Mesodermal cell (in vitro differentiated cells): ENCODE measurements around the gene NEDD4L.

Experiments used
- H3K27ac ChIP-seq: 2 replicates; pipeline ENCODE4 v1.7.0; 2013; ENCODE audit warnings: mild to moderate bottlenecking, low read depth, low read length, moderate library complexity; ENCODE audit not compliant: severe bottlenecking
- H3K36me3 ChIP-seq: 2 replicates; pipeline ENCODE4 v1.7.1; 2013; ENCODE audit warnings: mild to moderate bottlenecking, low read length, moderate library complexity; ENCODE audit not compliant: control insufficient read depth, insufficient read depth
- H3K4me1 ChIP-seq: one replicate; pipeline ENCODE4 v1.7.1; 2013; ENCODE audit warnings: mild to moderate bottlenecking, low read length; ENCODE audit not compliant: insufficient read depth, control insufficient read depth, poor library complexity, severe bottlenecking
- H3K4me3 ChIP-seq: 2 replicates; pipeline ENCODE4 v1.7.0; 2013; ENCODE audit warnings: low read length, control low read depth, mild to moderate bottlenecking; ENCODE audit not compliant: insufficient read depth, poor library complexity, severe bottlenecking; ENCODE audit errors: extremely low read depth
- H3K9me3 ChIP-seq: 2 replicates; pipeline ENCODE4 v1.7.1; 2013; ENCODE audit warnings: mild to moderate bottlenecking, low read length, moderate library complexity; ENCODE audit not compliant: control insufficient read depth
- WGBS, 2 experiments: methylation state at CpG; one replicate each; pipeline ENCODE4 v1.1.5; 2013; ENCODE audit warnings: missing lambda C conversion rate in 2 of 2; ENCODE audit not compliant: insufficient coverage in 2 of 2; 5-methylcytosine and 5-hydroxymethylcytosine counted together

Gene NEDD4L

GRCh38 chr18:58195278-58195765 lies 151.3 kb downstream of the NEDD4L start:
- H3K4me1 ChIP-seq, result peaks cover 20% of the 10 kb centered on the region
- WGBS, 2 experiments, result 5 to 12% methylated on average over 18 to 19 of the region's 25 CpGs
- no peaks in the 10 kb centered on the region for H3K9me3 ChIP-seq
- no peaks in the 10 kb centered on the region for H3K36me3 ChIP-seq
- H3K27ac ChIP-seq, result no peak overlapping the region
- H3K4me3 ChIP-seq, result peak overlapping the region; percentile 24

- Histone ChIP-seq H3K27ac (no peak overlapping the region), H3K9me3 (no peaks in the 10 kb centered on the region), H3K36me3 (no peaks in the 10 kb centered on the region), H3K4me3 (no peak overlapping the region), H3K4me1 (peaks cover 17% of the 10 kb centered on the region)
- 65 to 72% methylated on average over 2 of the region's 3 CpGs for WGBS, 2 experiments
These were observed 152.1 kb downstream of the NEDD4L start for GRCh38 chr18:58196164-58196563.

GRCh38 chr18:58196881-58197872 lies 153.2 kb downstream of the NEDD4L start:
- WGBS, 2 experiments, result 74 to 83% methylated on average over 11 to 13 of the region's 19 CpGs
- Histone ChIP-seq H3K4me3 (no peak overlapping the region), H3K4me1 (peaks cover 17% of the 10 kb centered on the region), H3K27ac (no peak overlapping the region), H3K9me3 (no peaks in the 10 kb centered on the region), H3K36me3 (no peaks in the 10 kb centered on the region)

- Histone ChIP-seq H3K36me3 (no peaks in the 10 kb centered on the region), H3K9me3 (no peaks in the 10 kb centered on the region), H3K27ac (no peak overlapping the region), H3K4me1 (no peaks in the 10 kb centered on the region), H3K4me3 (no peak overlapping the region)
- WGBS, 2 experiments, result 100% methylated on average over 1 of the region's 5 CpGs; no CpG with 5 or more reads in 1 of the 2 experiments
These were observed 157.2 kb downstream of the NEDD4L start for GRCh38 chr18:58201268-58201667.

GRCh38 chr18:58201733-58202730 lies 158.0 kb downstream of the NEDD4L start:
- 83 to 84% methylated on average over 8 to 9 of the region's 11 CpGs for WGBS, 2 experiments
- no peaks in the 10 kb centered on the region for H3K36me3 ChIP-seq
- no peak overlapping the region for H3K27ac ChIP-seq
- no peaks in the 10 kb centered on the region for H3K4me1 ChIP-seq
- no peaks in the 10 kb centered on the region for H3K9me3 ChIP-seq
- no peak overlapping the region for H3K4me3 ChIP-seq

- H3K4me1 ChIP-seq, result peaks cover 7% of the 10 kb centered on the region
- no peak overlapping the region for H3K27ac ChIP-seq
- 100% methylated on average over 1 of the region's 3 CpGs; no CpG with 5 or more reads in 1 of the 2 experiments for whole genome bisulfite sequencing, 2 experiments
- no peaks in the 10 kb centered on the region for H3K9me3 ChIP-seq
- H3K36me3 ChIP-seq, result no peaks in the 10 kb centered on the region
- no peak overlapping the region for H3K4me3 ChIP-seq
These were observed 160.9 kb downstream of the NEDD4L start for GRCh38 chr18:58204776-58205442.

- no peak overlapping the region for H3K4me3 ChIP-seq
- H3K27ac ChIP-seq, result no peak overlapping the region
- H3K36me3 ChIP-seq, result no peaks in the 10 kb centered on the region
- WGBS, 2 experiments, result 100% methylated on average over 3 to 4 of the region's 6 CpGs
- peaks cover 7% of the 10 kb centered on the region for H3K4me1 ChIP-seq
- H3K9me3 ChIP-seq, result no peaks in the 10 kb centered on the region
These were observed 161.6 kb downstream of the NEDD4L start for GRCh38 chr18:58205443-58206160.

- peaks cover 7% of the 10 kb centered on the region for H3K4me1 ChIP-seq
- no peak overlapping the region for H3K4me3 ChIP-seq
- no peaks in the 10 kb centered on the region for H3K36me3 ChIP-seq
- 88 to 93% methylated on average over 2 to 5 of the region's 5 CpGs for WGBS, 2 experiments
- H3K9me3 ChIP-seq, result no peaks in the 10 kb centered on the region
- no peak overlapping the region for H3K27ac ChIP-seq
These were observed 163.6 kb downstream of the NEDD4L start for GRCh38 chr18:58207520-58208152.

GRCh38 chr18:58208207-58208932 lies 164.3 kb downstream of the NEDD4L start:
- Histone ChIP-seq H3K36me3 (no peaks in the 10 kb centered on the region), H3K4me1 (peaks cover 10% of the 10 kb centered on the region), H3K4me3 (no peak overlapping the region), H3K27ac (peak overlapping the region; percentile 52), H3K9me3 (no peaks in the 10 kb centered on the region)
- whole genome bisulfite sequencing, 2 experiments, result 73% methylated on average over 3 of the region's 4 CpGs; no CpG with 5 or more reads in 1 of the 2 experiments
